ENCODE measurements around the gene LARGE1. TPM values are rescaled to one million over a fixed set of nuclear protein-coding genes. Genes with fewer than 3 reads are reported as not detected.

The LARGE1 gene
- total and polyA plus RNA-seq, 2 of the 13 experiments (the other 11 are each of a cell fraction or from before 2014, with no cell fraction given): 8.4 to 11.0 TPM

GRCh38 chr22:33867118-33867866 is 53.0 kb downstream of the LARGE1 start (continued):
- TF ChIP-seq PHF20 (CRISPR knock-in tag; IDR thresholded peaks at IDR 0.05) (no peak), ZBTB46 (CRISPR knock-in tag; IDR thresholded peaks at IDR 0.05; ENCODE audit: borderline replicate concordance) (no peak), ZNF24 (IDR thresholded peaks at IDR 0.05) (peak; percentile 67; the same call in 1 of the 2 replicates), CAMTA2 (CRISPR knock-in tag; IDR thresholded peaks at IDR 0.05; ENCODE audit: borderline replicate concordance) (no peak), CHD4 (IDR thresholded peaks at IDR 0.05; ENCODE audit: borderline replicate concordance, low read length) (no peak), MTA3 (CRISPR knock-in tag; IDR thresholded peaks at IDR 0.05) (no peak), BCL6 (CRISPR knock-in tag; IDR thresholded peaks at IDR 0.05) (no peak), PPARG (CRISPR knock-in tag; conservative IDR thresholded peaks at IDR 0.05) (peak; percentile 84), ZFX (CRISPR knock-in tag; IDR thresholded peaks at IDR 0.05; ENCODE audit: low read depth) (no peak), YEATS4 (CRISPR knock-in tag; IDR thresholded peaks at IDR 0.05; ENCODE audit: borderline replicate concordance) (no peak), PLRG1 (conservative IDR thresholded peaks at IDR 0.05) (no peak), SRSF4 (IDR thresholded peaks at IDR 0.05; ENCODE audit: low read depth, low read length, poor library complexity, severe bottlenecking) (no peak), RXRB (CRISPR knock-in tag; IDR thresholded peaks at IDR 0.05; ENCODE audit: borderline replicate concordance) (peak; percentile 51; the same call in 1 of the 2 replicates), REXO4 (CRISPR knock-in tag; IDR thresholded peaks at IDR 0.05; ENCODE audit: borderline replicate concordance) (no peak), SP2 (CRISPR knock-in tag; IDR thresholded peaks at IDR 0.05) (no peak), KIAA2018 (CRISPR knock-in tag; IDR thresholded peaks at IDR 0.05; ENCODE audit: borderline replicate concordance) (no peak), HNF4G (IDR thresholded peaks at IDR 0.05; ENCODE audit: borderline replicate concordance, low read depth, low read length) (peak; percentile 55; the same call in 1 of the 2 replicates), HNF4G (CRISPR knock-in tag; IDR thresholded peaks at IDR 0.05; ENCODE audit: borderline replicate concordance, low read depth) (no peak)
